Activated CD4-positive, alpha-beta T cell treated with anti-CD3 and anti-CD28 coated beads, Interleukin-2, amount 10 ng/mL, durations not matched to agents 24 days and 14 days (primary cell): ENCODE data around the gene EID2B. TPM values are rescaled to one million over a fixed set of nuclear protein-coding genes. Genes with fewer than 3 reads are reported as not detected.

ENCODE experiments used
- total RNA-seq: library from RNA; stranded (reverse); gene quantifications from 2 replicates; pipeline ENCODE4 v1.2.3, GENCODE V29; 2022

EID2B gene
- total RNA-seq, 1 donor from 2014 or later = 3.4 TPM

Other genes with a start within 250 kb of the EID2B start
- gene IFNL1, start 236.4 kb downstream of the EID2B start, total RNA-seq = not detected in 2 replicates
- 5.0 and 5.2 TPM in 2 replicates for gene LRFN1, start 212.0 kb downstream of the EID2B start, total RNA-seq
- 328 and 330 TPM in 2 replicates for gene GMFG, start 196.8 kb downstream of the EID2B start, total RNA-seq
- gene SAMD4B, start 190.4 kb downstream of the EID2B start, total RNA-seq = 68.9 and 71.4 TPM in 2 replicates
- gene PAF1, start 141.7 kb downstream of the EID2B start, total RNA-seq = 47.1 and 50.6 TPM in 2 replicates
- gene MED29, start 141.5 kb downstream of the EID2B start, total RNA-seq = 36.0 and 38.7 TPM in 2 replicates
- gene ZFP36, start 126.0 kb downstream of the EID2B start, total RNA-seq = 35.7 and 39.9 TPM in 2 replicates
- gene PLEKHG2, start 120.2 kb downstream of the EID2B start, total RNA-seq = 42.0 and 46.1 TPM in 2 replicates
- gene RPS16, start 96.9 kb downstream of the EID2B start, total RNA-seq = 2,597 and 2,671 TPM in 2 replicates
- 186 and 187 TPM in 2 replicates for gene SUPT5H, start 87.3 kb downstream of the EID2B start, total RNA-seq
- gene TIMM50, start 52.0 kb downstream of the EID2B start, total RNA-seq = 141 and 143 TPM in 2 replicates
- 2.2 TPM in 2 replicates for gene DLL3, start 33.9 kb downstream of the EID2B start, total RNA-seq
- gene SELENOV, start 17.7 kb downstream of the EID2B start, total RNA-seq = not detected in 2 replicates
- gene EID2, start 7.3 kb upstream of the EID2B start, total RNA-seq = 17.2 and 17.6 TPM in 2 replicates
- not detected in 2 replicates for gene LGALS13, start 69.7 kb upstream of the EID2B start, total RNA-seq
- gene LGALS16, start 123.1 kb upstream of the EID2B start, total RNA-seq = not detected in 2 replicates
- gene LGALS14, start 171.6 kb upstream of the EID2B start, total RNA-seq = not detected in 2 replicates
- gene CLC, start 205.2 kb upstream of the EID2B start, total RNA-seq = 1.7 and 2.1 TPM in 2 replicates
- not detected in 2 replicates for gene LEUTX, start 246.0 kb upstream of the EID2B start, total RNA-seq